HG03064 (cell line): ENCODE results near the gene DTWD1.
A peak's percentile ranks its signal among the peaks of the same experiment; 100 is the strongest.
"Not testable (repeated sequence)": the region's sequence is repeated elsewhere in the genome, so short reads cannot be mapped to it uniquely, and the experiment has no call there.

Source experiments
- ATAC-seq: cut with Tn5 transposase; IDR thresholded peaks from one replicate; pipeline ENCODE4 v1.9.1; 2021; ENCODE audit warnings: low read depth; ENCODE audit not compliant: unreplicated experiment

The DTWD1 gene, protein sequence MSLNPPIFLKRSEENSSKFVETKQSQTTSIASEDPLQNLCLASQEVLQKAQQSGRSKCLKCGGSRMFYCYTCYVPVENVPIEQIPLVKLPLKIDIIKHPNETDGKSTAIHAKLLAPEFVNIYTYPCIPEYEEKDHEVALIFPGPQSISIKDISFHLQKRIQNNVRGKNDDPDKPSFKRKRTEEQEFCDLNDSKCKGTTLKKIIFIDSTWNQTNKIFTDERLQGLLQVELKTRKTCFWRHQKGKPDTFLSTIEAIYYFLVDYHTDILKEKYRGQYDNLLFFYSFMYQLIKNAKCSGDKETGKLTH

DNA sequence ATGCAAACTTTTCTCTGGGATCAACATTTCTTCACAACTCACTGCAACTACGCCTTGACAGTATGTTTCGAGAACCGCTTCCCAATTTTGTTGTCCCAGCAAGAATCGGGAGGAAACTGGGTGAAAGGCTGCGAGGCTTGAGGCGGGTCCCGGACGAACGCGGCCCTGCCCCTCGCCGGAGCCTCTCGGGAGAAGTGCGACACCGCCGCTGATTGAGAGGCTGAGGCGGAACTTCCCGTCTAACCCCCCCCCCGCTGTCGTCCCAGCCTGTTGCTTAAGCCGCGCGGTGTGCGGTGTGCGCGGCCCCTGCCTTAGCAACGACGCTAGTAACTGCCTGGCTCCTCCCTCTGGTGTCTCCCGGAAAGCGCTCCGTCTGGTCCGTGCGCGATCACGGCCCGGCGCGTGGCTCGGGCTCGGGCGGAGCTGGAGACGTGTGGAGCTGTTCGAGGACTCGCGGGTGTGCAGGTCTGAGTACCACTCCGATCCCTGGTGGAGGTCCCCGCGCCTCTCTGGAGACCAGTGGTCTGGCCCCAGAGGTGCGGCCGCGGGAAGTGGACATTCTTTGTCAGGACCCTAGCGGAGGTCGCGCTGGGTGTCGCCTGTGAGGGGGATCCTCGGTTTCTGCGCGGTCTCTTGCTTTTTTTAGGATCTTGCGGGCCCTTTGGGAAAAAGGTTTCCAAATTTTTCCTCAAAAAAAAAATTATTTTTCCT, at the start of gene DTWD1, which contains the start of gene FAM227B:
DTWD1 (plus strand) TSS at position 391 of the 711 bp plus-strand sequence. CDS start 4,120 bp downstream, outside the sequence.
FAM227B (minus strand) TSS at position 161 of the 711 bp plus-strand sequence. CDS start 5,647 bp downstream, outside the sequence.
- peak; percentile 97 for ATAC-seq

GRCh38 chr15:49573421-49573820, 47.4 kb upstream of the DTWD1 start:
- ATAC-seq, result no peak

- no peak for ATAC-seq
Observed at GRCh38 chr15:49589030-49589429, 31.8 kb upstream of the DTWD1 start.

GRCh38 chr15:49592829-49593316, 28.0 kb upstream of the DTWD1 start:
- ATAC-seq, result not testable (repeated sequence)

DNA sequence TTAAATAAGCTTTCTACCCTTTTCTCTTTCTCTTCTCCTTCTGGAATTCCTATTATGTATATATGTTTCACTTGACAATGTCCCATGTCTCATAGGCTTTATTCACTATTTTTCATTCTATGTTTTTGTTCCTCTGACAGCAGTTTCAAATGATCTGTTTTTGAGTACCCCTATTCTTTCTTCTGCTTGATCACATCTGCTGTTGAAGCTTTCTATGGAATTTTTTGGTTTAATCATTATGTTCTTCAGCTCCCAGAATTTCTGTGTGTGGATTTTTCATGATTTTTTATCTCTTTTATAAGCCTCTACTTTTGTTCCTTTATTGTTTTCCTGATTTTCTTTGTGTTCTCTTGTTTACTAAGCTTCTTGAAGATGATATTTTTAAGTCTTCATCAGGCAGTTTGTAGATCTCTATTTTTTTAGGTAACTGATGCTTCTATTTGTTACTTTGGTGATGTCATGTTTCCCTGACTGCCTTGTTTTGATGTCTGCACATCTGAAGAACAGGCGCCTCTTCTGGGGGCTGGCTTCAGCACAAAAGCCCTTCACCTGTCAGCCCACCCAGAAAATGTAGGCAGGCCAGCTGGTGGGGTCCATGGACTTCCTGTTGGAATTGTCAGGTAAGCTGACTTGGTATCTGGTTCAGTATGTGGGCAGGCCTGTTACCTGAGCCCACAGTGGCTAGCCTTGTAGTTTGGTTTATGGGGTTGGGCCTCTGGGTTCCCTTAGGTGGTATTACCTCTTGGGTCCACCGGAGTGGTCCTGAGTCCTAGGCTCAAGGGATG, 16.0 kb upstream of the DTWD1 start:
- no peak for ATAC-seq

DNA sequence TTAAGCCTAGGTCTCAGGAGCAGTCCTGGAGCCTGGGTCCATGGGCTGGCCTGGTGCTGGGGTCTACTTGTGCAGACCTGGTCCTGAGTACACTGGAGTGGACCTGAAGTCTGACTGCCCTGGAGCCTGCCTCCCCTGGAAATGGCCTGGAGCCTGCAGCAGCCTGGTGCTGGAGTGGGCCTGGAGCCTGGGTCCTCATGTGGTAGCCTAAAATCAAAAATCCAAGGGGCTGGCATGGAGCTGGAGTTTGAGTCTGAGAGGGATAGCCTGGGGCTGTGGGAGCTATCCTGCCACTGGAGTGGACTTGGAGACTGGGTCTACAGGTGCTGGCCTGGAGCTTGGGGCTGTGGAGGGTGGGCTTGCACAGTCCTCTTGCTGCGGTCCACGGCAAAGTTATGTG, 15.3 kb upstream of the DTWD1 start:
- no peak for ATAC-seq

GRCh38 chr15:49606594-49606993, 14.3 kb upstream of the DTWD1 start:
- ATAC-seq, result no peak

DNA sequence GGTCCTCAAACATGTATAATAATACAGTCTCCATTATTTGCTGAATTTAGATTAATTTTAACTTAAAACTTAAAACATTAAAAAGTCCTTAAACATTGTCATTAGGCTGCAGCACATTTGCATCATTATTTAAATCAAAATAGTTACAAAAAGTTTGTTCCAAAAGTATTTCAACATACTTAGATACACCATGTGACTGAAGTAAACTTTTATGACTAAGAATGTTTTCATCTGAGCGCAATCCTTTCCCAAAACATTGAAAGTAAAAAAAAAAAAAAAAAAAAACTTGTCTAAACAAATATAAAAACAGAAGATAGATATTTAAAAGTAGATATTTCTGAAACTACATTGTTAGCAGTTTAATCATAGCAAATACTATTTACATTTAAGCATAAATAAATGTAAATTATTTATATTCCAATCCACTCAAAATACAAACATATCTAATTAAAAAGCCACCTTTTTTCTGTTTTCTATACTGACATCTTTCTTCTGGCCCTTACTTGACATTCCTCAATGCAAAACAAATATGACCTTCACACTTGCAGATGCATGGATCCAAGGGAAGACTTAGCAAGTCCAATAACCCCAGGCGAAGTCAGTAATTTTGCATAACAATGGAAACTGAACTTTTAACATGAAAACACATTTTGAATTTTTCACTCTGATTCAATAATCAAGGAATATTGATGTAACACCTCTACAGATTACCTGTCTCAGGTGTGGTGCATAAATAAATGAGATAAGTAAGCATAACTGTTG, 10.5 kb upstream of the DTWD1 start:
- ATAC-seq, result no peak

GRCh38 chr15:49612240-49612639, 8.6 kb upstream of the DTWD1 start:
- not testable (repeated sequence) for ATAC-seq

DNA sequence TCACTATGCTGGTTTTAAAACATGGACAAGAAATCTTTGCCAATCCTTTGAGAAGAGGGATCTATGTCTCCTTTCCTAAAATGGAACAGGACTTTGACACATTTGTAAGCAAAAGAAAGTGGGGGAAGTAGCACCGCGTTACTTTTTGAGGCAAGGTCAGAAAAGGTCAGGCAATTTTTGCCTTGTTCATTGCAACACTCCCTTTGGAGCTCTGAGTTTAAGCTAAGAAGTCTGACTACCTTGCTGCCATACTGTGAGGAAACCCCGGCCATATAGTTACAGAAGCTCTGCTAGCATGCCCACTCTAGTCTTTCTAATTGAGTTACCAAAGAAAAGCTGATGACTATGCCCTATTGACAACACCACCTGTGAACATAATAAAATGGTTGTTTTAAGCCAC, 1.6 kb upstream of the DTWD1 start:
- ATAC-seq, result no peak

GRCh38 chr15:49620199-49620598, 649 bp upstream of the DTWD1 start:
- ATAC-seq, result no peak

GRCh38 chr15:49621401-49621811, 558 bp downstream of the DTWD1 start:
- no peak for ATAC-seq

DNA sequence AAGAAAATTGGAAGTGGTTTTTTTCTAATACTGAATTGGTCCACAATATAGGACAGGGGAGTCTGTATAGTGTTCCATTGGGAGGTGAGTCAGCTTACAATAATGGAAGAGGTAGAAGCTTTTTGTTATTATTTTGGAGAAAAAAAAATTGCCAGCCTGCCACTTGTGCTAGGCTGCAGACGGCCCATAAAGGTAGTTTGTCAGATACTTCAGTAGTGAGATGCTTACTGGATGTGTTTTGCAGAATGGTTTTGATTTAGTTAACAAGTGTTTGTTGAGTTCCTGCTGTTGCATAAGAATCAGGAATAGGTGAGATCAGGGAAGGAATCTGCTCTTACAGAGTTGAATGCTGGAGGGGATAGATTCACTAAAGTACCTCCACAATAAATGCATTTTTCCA, 1.0 kb downstream of the DTWD1 start:
- ATAC-seq, result no peak

- no peak for ATAC-seq
Observed at GRCh38 chr15:49622561-49622960, 1.7 kb downstream of the DTWD1 start.

DNA sequence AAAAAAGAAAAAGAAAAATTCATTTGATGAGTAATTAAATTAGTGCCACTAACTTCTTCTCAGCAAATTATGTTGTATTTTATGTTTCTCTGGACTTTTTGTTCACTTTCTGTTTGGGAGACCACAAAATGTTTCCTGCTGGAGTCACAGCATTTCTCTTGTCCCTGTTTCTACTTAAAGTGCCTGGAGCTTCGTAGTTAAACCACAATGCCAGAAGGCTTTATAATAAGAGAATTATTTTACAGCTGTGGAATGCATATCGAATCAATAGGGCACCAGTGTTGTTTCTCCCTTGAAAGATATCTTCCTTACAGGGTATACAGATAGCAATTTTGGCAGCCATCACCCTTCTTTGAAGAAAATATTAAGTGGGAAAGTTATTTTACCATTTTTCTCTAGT, 3.2 kb downstream of the DTWD1 start:
- no peak for ATAC-seq

GRCh38 chr15:49625460-49626036, 4.7 kb downstream of the DTWD1 start:
- no peak for ATAC-seq

DNA sequence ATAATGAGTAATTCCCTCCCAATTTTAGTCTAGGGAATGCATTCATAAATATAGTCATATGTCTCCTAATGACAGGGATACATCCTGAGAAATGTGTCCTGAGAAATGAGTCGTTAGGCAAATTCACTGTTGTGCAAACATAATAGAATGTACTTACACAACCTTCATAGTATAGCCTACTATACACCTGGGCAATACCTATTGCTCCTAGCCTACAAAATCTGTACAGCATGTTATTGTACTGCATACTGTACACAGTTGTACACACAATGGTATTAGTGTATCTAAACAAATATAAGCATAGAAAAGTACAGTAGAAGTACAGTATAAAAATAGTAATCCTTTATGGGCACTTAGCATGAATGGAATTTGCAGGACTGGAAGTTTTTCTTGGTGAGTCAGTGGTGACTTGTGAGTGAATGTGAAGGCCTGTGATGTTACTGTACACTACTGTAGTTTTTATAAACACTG, 6.6 kb downstream of the DTWD1 start:
- ATAC-seq, result no peak

DNA sequence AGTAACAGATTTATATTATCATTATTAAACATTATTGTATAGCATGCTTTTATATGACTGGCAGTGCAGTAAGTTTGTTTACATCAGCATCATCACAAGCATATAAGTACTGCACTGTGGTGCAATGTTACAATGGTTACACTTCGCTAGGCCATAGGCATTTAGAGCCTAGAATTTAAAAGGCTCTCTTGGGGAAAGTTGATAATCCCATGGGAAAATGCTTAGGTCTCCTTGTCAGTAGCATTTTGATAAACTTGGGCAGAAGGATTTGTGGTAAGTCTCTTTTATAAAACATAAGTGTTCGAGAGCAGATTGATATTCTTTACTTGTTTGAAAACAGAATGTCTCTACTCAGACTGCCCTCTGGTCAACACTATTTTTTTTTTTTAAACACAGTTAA, 7.5 kb downstream of the DTWD1 start:
- no peak for ATAC-seq

- no peak for ATAC-seq
Observed at GRCh38 chr15:49637857-49638256, 17.0 kb downstream of the DTWD1 start.

- no peak for ATAC-seq
Observed at GRCh38 chr15:49644364-49644794, 23.5 kb downstream of the DTWD1 start.
